ENCODE results near the gene TRABD2B. TPM values are rescaled to one million over a fixed set of nuclear protein-coding genes. Genes with fewer than 3 reads are reported as not detected.

TRABD2B gene
- total RNA-seq (2014; rRNA removed; shearing (Covaris generic)) (not detected in 2 replicates), polyA plus RNA-seq (2016; fragmentation: Nextera tagmentation; extraction: Ambion mirVana) (not detected in 2 replicates)

GRCh38 chr1:47997289-47998200, at the start of gene TRABD2B:
Gene TRABD2B (minus strand): TSS chr1:47997385.
- Histone ChIP-seq H2AFZ (peak within 1 kb of the TSS; percentile 49; the same call in 1 of the 2 replicates), H3K4me1 (ENCODE audit: insufficient read depth) (no peaks in the 10 kb centered on the region), H3K36me3 (ENCODE audit: low read depth) (no peaks in the 10 kb centered on the region), H3K27me3 (replicated peaks; ENCODE audit: insufficient read depth) (peaks cover 64% of the 10 kb centered on the region), H3K4me2 (ENCODE audit: unreplicated experiment) (peak within 1 kb of the TSS; percentile 65), H3K4me3 (peak within 1 kb of the TSS; percentile 66), H4K20me1 (ENCODE audit: insufficient read depth) (no peaks in the 10 kb centered on the region), H3K9me2 (ENCODE audit: insufficient read depth) (no peaks in the 10 kb centered on the region), H3K9me3 (ENCODE audit: low read depth) (no peaks in the 10 kb centered on the region), H3K9ac (no peak within 1 kb of the TSS), H3K79me2 (ENCODE audit: insufficient read depth) (no peaks in the 10 kb centered on the region), H3F3A (ENCODE audit: insufficient read depth) (no peaks in the 10 kb centered on the region), H3K27ac (no peak within 1 kb of the TSS)
- in situ Hi-C loops (cut with MboI): no loop called here
- 6 to 12% methylated on average over 25 to 45 of the region's 86 CpGs for WGBS, 2 experiments (ENCODE audit: low coverage in 1 of 2, low lambda C conversion rate in 2 of 2, missing lambda C conversion rate in 2 of 2)
- TF ChIP-seq EZH2phosphoT487 (IDR thresholded peaks at IDR 0.05; ENCODE audit: insufficient read depth, low read depth) (no peak), EZH2 (IDR thresholded peaks at IDR 0.05; ENCODE audit: insufficient read depth, poor library complexity, severe bottlenecking) (no peak)
- peak; percentile 72 for DNase-seq

- no peak for DNase-seq
- Histone ChIP-seq H3K27me3 (replicated peaks; ENCODE audit: insufficient read depth) (peaks cover 12% of the 10 kb centered on the region), H3K4me1 (ENCODE audit: insufficient read depth) (peaks cover 28% of the 10 kb centered on the region), H3K9ac (no peak overlapping the region), H3F3A (ENCODE audit: insufficient read depth) (0 out of 2 replicates have a peak, but pooled peaks cover 5% of the 10 kb centered on the region), H3K79me2 (ENCODE audit: insufficient read depth) (no peaks in the 10 kb centered on the region), H3K27ac (no peak overlapping the region), H4K20me1 (ENCODE audit: insufficient read depth) (no peaks in the 10 kb centered on the region), H3K9me3 (ENCODE audit: low read depth) (no peaks in the 10 kb centered on the region), H3K9me2 (ENCODE audit: insufficient read depth) (no peaks in the 10 kb centered on the region), H3K36me3 (ENCODE audit: low read depth) (no peaks in the 10 kb centered on the region), H3K4me3 (no peak overlapping the region), H3K4me2 (ENCODE audit: unreplicated experiment) (no peak overlapping the region), H2AFZ (no peak overlapping the region)
- TF ChIP-seq EZH2 (IDR thresholded peaks at IDR 0.05; ENCODE audit: insufficient read depth, poor library complexity, severe bottlenecking): no peak
- no peak for TF ChIP-seq EZH2phosphoT487 (IDR thresholded peaks at IDR 0.05; ENCODE audit: insufficient read depth, low read depth)
- in situ Hi-C loops (cut with MboI): no loop called here
- WGBS, 2 experiments (ENCODE audit: low coverage in 1 of 2, low lambda C conversion rate in 2 of 2, missing lambda C conversion rate in 2 of 2): 51 to 56% methylated on average over 2 of the region's 2 CpGs
Measured at GRCh38 chr1:48044311-48044710, 47.1 kb upstream of the TRABD2B start.

DNA sequence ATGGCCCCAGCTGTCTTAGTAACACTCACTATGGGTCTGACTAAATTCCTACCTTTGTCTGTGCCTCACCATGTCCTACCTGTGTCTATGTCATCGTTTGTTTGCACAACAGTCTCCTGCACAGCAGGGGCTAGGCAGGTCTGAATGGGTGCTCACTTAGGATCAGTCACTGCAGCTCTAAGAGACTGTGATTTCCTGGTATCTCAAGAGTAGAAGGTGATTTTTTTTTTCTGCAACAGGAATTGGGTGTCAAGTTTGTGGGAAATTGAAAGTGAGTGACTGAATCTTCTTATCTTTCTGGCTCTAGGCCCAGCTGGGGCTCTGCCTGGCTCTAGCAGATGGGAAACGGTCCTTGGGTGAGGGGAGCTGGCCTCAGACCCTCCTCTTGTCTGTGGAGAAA, 46.4 kb upstream of the TRABD2B start:
- no peak for DNase-seq
- Histone ChIP-seq H3F3A (ENCODE audit: insufficient read depth) (0 out of 2 replicates have a peak, but pooled peaks cover 5% of the 10 kb centered on the region), H3K4me3 (no peak overlapping the region), H3K9ac (no peak overlapping the region), H3K79me2 (ENCODE audit: insufficient read depth) (no peaks in the 10 kb centered on the region), H2AFZ (no peak overlapping the region), H4K20me1 (ENCODE audit: insufficient read depth) (no peaks in the 10 kb centered on the region), H3K27me3 (replicated peaks; ENCODE audit: insufficient read depth) (peaks cover 12% of the 10 kb centered on the region), H3K27ac (no peak overlapping the region), H3K9me2 (ENCODE audit: insufficient read depth) (no peaks in the 10 kb centered on the region), H3K36me3 (ENCODE audit: low read depth) (no peaks in the 10 kb centered on the region), H3K9me3 (ENCODE audit: low read depth) (no peaks in the 10 kb centered on the region), H3K4me2 (ENCODE audit: unreplicated experiment) (no peak overlapping the region), H3K4me1 (ENCODE audit: insufficient read depth) (peaks cover 23% of the 10 kb centered on the region)
- 50 to 54% methylated on average over 2 of the region's 2 CpGs for WGBS, 2 experiments (ENCODE audit: low coverage in 1 of 2, low lambda C conversion rate in 2 of 2, missing lambda C conversion rate in 2 of 2)
- no peak for TF ChIP-seq EZH2 (IDR thresholded peaks at IDR 0.05; ENCODE audit: insufficient read depth, poor library complexity, severe bottlenecking)
- TF ChIP-seq EZH2phosphoT487 (IDR thresholded peaks at IDR 0.05; ENCODE audit: insufficient read depth, low read depth): no peak
- in situ Hi-C loops (cut with MboI): no loop called here

DNA sequence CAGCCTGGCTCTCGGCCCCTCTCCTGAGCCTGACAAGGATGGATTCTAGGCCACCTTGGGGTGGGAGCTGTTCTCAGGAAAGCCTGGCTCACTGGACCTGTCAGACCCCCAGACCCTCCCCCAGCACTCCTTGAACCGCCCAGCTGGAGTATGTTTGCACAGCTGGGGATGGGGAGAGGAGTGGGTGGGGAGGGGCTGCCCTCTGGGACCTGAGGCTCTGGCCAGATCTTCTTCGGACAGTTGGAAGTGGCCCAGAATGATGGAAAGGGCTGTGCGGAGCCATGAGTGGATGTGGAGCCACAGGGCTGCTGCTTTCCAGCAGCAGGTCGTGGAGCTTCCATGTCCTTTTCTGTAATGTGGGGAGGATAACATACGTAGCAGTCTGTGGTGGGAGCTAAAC, 43.0 kb upstream of the TRABD2B start:
- no peaks in the 10 kb centered on the region for H3K4me1 ChIP-seq (ENCODE audit: insufficient read depth)
- WGBS, 2 experiments (ENCODE audit: low coverage in 1 of 2, low lambda C conversion rate in 2 of 2, missing lambda C conversion rate in 2 of 2): 46 to 48% methylated on average over 5 to 6 of the region's 6 CpGs
- no peak overlapping the region for H3K4me3 ChIP-seq
- peaks cover 23% of the 10 kb centered on the region for H3K27me3 ChIP-seq (replicated peaks; ENCODE audit: insufficient read depth)
- H3K9me3 ChIP-seq (ENCODE audit: low read depth): no peaks in the 10 kb centered on the region
- no peak overlapping the region for H3K9ac ChIP-seq
- in situ Hi-C loops (cut with MboI): no loop called here
- H3F3A ChIP-seq (ENCODE audit: insufficient read depth): no peaks in the 10 kb centered on the region
- H4K20me1 ChIP-seq (ENCODE audit: insufficient read depth): no peaks in the 10 kb centered on the region
- TF ChIP-seq EZH2 (IDR thresholded peaks at IDR 0.05; ENCODE audit: insufficient read depth, poor library complexity, severe bottlenecking) (no peak), EZH2phosphoT487 (IDR thresholded peaks at IDR 0.05; ENCODE audit: insufficient read depth, low read depth) (no peak)
- H2AFZ ChIP-seq: no peak overlapping the region
- H3K79me2 ChIP-seq (ENCODE audit: insufficient read depth): no peaks in the 10 kb centered on the region
- no peak for DNase-seq
- no peaks in the 10 kb centered on the region for H3K9me2 ChIP-seq (ENCODE audit: insufficient read depth)
- no peaks in the 10 kb centered on the region for H3K36me3 ChIP-seq (ENCODE audit: low read depth)
- no peak overlapping the region for H3K27ac ChIP-seq
- no peak overlapping the region for H3K4me2 ChIP-seq (ENCODE audit: unreplicated experiment)

Data from GM23248 (cell line).